GM21723 (cell line): ENCODE data around the gene ZNF275.
"Not testable (repeated sequence)": the region's sequence is repeated elsewhere in the genome, so short reads cannot be mapped to it uniquely, and the experiment has no call there.

Experiments
- ATAC-seq: cut with Tn5 transposase; IDR thresholded peaks from one replicate; pipeline ENCODE4 v1.9.1; 2021; ENCODE audit warnings: mild to moderate bottlenecking, moderate library complexity; ENCODE audit not compliant: unreplicated experiment

Gene ZNF275

GRCh38 chrX:153317996-153318722 is 15.8 kb upstream of the ZNF275 start:
- ATAC-seq, result no peak

GRCh38 chrX:153318811-153319210 is 15.1 kb upstream of the ZNF275 start:
- ATAC-seq, result no peak

DNA sequence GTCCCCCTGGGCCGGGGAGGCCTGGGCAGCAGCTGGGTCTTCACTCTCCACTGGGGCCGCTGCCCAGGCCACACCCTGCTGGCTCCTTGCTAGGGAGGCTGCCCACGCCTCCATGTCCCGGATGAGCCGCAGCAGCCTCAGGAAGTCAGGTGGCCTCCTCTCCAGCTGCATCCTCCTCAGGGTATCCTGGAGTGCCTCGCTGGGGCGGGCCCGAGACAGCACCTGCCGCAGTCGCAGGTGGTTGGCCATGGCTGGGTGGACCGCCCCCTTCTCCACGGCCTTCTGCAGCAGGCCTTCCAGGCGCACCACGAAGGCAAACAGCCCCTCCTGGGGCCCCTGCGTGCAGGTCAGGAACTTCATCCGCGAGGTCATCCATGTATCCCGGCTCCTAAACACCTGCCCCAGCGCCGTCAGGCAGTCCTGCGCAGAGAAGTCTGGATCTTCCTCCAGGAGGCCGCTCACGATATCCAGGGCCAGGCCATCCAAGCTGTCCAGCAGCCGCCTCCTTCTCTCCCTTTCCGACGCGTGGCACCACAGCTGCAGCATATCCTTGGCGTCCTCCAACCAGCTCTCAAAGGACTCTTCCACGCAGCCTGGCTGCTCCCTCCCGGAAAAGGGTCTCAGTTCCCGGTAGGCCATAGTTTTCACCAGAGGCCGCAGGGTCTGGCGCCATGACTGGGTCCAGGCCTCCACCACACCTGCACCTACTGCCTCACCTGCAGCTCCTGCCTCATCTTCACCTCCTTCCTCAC is 14.5 kb upstream of the ZNF275 start:
- ATAC-seq, result no peak

DNA sequence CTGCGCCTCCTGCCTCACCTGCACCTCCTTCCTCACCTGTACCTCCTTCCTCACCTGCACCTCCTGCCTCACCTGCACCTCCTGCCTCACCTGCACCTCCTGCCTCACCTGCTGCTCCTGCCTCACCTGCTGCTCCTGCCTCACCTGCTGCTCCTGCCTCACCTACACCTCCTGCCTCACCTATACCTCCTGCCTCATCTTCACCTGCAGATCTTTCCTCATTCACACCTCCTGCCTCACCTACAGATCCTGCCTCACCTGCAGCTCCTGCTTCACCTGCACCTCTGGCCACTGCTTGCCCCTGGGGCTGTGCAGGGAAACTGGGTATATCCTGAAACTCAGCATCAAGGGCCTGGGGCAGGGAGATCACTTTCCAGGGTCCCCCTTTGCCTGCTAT is 13.9 kb upstream of the ZNF275 start:
- ATAC-seq, result not testable (repeated sequence)

DNA sequence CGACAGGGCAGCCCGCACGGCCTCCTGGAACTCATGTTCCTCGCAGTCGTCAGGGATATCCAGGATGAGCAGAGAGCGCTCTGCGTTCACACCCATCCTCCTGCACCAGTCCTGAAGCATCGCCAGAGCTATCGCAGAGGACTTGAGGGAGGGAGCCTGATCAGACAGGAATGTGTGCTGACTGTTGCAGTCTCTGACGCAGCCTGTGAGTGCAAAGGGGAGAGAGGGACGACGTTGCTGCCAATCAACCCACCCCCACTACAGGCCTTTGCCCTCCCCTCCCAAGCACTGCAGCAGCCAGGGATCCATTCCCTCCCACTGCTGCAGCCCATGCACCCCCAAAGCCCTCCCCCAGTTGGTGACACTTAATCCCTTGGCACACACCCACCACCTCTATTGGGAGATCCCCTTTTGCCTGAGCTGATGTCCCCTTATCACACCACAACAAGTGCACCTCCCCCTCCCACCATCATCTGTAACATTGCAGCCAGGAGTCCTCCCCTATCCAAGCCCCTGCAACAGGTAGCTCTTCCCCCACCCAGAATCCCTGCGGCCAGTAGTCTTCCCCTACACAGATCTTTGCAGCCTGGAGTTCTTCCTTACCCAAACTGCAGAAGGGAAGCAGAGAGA is 13.3 kb upstream of the ZNF275 start:
- ATAC-seq, result no peak

DNA sequence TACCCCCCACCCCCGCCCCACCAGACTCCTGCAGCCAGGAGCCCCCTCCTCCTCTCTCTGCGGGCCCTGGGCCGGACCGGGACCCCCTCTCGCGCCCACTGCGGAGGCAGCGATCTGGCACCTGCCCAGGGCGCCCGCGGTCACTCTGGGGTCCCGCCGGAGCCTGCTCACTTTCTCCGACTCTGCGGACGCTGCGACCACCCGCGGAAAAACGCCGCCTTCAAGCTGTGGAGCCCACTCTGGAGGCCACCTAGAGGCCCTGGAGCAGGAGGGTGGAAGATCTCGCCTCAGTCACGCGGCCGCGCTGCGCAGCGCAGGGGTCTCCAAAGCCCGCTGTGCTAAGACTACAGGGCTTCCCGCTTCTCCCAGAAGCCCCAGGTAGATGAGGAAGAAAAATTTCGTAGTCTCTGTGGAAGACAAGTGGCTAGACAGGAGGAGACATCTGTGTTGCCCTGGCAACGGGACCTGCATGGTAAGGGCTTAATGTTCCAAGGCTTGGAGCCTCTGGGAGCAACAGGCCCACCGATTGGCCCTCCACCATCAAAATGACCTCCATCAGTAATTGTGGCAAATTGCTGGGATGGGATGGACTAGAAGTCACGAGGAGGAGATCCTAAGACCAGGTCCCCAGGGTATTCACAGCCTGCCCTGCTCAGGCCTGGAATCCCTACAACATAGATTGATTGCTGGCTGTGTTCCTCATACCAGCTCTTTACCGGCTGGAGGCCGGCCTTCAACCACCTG is 12.4 kb upstream of the ZNF275 start, which contains the start of gene PNMA6F:
PNMA6F (minus strand) TSS at position 387 of the 744 bp plus-strand sequence. CDS start 1,093 bp downstream, outside the sequence.
- no peak for ATAC-seq

- ATAC-seq, result no peak
Observed at GRCh38 chrX:153327561-153327960, 6.4 kb upstream of the ZNF275 start.

DNA sequence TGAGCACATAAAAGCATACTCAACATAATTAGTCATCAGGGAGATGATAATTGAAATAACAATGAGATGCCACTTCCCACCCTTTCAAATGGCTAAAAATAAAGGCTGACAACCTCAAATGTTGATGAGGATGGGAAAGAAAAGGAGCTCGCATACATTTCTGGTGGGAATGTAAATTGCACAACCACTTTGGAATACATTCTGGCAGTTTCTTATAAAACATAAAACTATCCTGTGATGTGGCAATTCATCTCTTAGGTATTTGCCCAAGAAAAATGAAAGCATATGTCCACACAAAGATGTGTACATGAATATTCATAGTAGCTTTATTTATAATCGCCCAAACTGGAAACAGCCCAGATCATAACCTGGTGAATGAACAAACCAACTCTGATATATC is 687 bp upstream of the ZNF275 start:
- ATAC-seq, result no peak

- ATAC-seq, result no peak
Observed at GRCh38 chrX:153334654-153335295, 822 bp downstream of the ZNF275 start.

DNA sequence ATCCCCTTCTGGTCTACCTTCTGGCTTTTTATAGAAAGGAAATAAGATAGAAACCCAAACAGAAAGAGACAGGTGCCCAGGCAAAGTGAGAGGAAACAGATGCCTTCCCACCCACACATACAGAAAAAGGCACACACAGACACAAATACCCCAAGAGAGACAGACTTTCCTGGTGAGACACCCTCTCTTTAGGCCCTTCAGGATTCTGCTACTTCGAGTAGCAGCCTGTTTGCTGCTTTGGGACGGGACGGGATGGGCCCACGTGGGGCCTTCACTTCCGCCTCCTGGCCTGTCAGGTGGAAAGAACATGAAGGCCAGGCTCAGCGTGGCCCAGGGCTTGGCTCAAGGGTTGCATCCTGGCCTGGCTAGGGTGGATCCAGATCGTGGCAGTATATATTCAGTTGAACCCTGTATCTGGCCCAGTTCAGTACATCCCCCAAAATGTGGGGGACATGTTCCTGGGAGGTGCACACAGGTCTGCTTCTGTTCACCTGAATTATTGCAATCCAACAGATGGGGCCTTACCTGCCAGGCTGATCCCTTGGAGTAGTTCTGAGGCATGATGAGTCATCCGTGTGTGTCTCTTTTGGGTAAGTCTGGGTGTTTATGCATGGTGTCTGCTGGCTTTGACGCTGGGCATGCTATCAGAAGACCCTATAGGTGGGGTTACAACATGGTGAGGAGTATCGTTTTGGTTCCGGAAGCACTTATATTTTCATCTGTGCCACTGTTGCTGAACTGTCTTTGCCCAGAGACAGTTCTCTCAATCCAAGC is 2.4 kb downstream of the ZNF275 start:
- ATAC-seq, result peak; percentile 52

- ATAC-seq, result no peak
Observed at GRCh38 chrX:153336988-153337387, 3.0 kb downstream of the ZNF275 start.

DNA sequence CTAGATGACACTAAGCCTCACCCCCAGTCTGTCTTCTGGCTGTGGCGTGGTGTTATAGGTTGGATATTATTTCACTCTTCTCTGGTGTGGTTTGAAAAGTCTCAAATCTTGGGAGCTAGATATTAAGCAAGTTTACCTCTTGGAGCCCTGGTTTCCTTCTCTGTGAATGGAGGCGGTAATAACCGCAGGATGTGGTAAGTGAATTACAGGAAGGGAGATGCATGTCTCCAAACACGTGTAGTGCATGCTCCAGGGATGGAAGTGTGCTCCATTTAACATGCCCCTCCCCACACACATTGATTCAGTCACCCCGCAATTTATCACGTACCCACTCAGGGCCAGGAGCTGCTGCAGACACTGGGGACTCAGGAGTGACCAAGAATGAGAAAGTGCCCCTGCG is 4.9 kb downstream of the ZNF275 start:
- no peak for ATAC-seq

DNA sequence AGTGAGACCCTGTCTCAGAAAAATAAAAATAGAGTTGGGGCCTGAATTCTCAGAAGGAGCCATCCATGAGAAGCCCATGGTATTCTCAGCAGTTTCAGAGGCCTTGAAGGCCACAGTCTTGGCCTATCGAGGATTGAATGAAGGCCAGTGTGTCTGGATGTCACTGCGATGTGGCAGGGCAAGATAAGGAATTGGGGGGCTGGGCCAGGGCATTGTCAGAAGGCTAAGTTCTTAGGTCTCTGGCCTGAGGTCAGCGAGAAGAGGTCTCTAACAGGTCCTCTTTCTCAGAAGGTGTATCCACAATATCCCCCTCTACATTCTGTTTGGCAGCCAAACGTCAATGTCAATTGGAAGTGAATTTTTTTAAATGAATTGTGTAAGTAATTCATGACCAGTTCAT is 5.7 kb downstream of the ZNF275 start:
- no peak for ATAC-seq

DNA sequence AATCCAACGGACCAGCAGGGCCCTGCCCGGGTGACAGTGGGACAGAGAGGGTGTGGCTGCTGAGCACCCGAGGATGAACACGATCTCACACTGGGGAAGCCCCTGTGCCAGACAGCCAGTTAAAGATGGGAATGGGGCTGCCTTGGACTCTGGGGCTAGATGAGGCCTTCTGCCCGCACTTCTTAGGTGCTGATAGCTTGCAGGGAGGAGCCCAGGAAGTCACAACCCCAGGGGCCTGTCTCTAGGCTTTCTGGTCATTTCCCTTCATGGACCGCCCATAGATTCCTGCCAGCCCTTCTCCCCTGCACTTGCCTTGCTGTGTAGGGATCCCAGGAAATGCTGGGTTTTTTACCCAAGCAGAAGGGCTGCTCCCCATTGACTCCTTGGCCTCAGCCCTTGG is 6.2 kb downstream of the ZNF275 start:
- ATAC-seq, result no peak

DNA sequence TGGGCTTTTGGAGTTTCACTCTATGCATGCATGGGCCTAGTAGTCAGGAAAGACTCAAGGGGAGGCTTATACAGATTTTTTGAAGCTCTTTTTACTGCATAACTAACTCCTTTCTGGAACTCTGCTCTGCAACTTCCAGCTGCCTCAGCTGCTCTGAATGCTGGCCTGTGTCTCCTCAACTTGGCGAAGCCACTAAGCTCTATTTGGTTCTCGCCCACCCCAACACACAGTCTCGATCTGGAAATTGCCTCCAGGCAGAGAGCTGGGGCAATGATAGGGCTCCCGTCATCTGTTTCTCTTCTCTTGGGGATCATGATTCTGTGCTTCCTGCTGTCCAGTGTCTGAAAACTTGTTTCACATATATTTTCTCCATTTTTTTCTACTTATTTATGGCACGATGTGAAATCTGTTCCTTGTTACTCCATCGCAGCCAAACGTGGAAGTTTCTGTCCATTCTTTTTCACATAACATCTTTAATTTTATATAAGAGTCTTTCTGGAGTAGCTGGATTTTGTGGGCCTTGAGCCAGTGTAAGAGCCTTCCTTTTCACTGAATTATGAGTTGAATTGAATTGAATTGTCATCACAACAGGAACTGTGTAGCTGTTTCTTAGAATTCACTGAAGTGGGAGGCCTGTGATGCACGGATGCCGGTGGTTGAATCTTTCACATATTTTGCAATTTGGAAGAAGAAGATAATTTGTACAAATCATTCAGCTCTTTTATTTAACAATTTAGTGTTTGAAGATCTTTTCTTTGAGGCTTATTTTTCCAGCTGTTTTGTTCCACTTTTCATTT is 9.0 kb downstream of the ZNF275 start:
- no peak for ATAC-seq

DNA sequence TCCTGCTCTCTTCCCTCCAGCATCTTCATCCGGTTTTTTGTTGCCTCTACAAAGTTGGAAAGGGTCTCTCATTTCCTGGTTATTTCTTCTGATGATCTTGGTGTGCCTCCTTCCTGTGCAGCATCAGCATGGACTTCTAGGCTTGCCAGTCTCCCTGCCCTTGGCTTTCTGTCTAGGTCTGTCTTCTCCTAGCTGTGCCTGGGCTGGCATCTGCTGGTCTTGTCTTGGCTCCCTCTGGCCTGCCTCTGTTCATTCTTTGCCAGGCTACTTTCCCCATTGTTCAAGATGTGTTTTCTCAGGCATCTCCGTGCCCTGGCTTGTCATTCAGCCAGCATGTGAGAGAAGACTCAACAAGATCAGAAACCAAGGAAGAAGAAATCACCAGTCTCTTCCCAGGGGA is 9.7 kb downstream of the ZNF275 start:
- no peak for ATAC-seq

DNA sequence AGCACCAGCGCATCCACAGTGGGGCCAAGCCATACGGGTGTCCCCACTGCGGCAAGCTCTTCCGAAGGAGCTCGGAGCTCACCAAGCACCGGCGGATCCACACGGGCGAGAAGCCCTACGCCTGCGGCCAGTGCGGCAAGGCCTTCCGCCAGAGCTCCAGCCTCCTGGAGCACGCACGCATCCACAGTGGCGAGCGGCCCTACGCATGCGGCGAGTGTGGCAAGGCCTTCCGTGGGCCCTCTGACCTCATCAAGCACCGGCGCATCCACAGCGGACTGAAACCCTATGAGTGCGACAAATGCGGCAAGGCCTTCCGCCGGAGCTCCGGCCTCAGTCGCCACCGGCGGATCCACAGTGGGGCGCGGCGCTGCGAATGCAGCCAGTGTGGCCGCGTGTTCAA is 13.6 kb downstream of the ZNF275 start:
- ATAC-seq, result no peak

- no peak for ATAC-seq
Observed at GRCh38 chrX:153348421-153348820, 14.5 kb downstream of the ZNF275 start.

GRCh38 chrX:153349952-153350351 is 16.0 kb downstream of the ZNF275 start:
- ATAC-seq, result no peak
